Measurements from ENCODE around the gene RFX4. TPM values are rescaled to one million over a fixed set of nuclear protein-coding genes. Genes with fewer than 3 reads are reported as not detected.

The RFX4 gene
- total and polyA plus RNA-seq, 2 experiments from 2014 or later = not detected

DNA sequence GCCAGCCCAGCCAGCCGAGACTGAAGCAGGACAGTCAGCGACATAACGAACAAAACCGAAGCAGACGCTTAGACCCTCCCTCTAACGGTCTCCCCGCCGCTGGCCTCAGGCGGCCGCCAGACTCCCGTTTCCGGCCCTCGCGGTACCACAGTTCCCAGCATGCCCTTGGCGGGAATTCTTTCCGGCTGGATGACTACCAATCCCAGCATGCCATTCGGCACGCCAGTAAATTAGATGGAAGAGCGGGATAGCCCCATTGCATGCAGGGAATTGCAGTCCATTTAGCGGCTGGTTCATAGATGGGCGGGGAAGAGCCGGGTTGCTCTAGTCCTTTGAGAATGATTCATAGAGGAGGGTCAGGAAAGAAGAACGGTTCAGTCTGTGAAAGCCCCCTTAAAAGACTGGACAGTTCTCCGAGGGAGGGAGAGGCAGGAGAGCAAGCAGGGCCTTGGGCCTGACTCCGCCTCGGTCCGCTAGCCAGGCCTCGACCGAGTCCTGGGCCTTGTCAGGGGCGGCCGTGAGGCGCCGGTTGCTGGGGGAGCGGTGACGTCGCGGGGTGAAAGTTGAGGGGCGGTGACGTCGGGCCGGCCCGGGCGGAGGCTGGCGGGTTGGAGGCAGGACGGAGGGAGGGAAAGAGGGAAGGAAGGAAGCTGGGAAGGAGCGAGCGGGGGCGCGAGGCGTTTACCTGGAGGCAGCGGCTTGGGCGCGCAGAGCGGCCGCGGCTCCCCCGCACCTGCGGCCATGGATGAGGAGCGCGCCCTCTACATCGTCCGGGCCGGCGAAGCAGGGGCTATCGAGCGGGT, 191.4 kb downstream of the RFX4 start, which contains the start of gene RIC8B:
Gene RIC8B (plus strand): TSS at position 678 of the 803 bp plus-strand sequence. CDS start 64 bp downstream, at position 742.
- peak within 1 kb of the TSS; percentile 91 for H3K27ac ChIP-seq
- no peaks in the 10 kb centered on the region for H3K9me3 ChIP-seq (ENCODE audit: low read depth)
- TF ChIP-seq, protein P1, sequence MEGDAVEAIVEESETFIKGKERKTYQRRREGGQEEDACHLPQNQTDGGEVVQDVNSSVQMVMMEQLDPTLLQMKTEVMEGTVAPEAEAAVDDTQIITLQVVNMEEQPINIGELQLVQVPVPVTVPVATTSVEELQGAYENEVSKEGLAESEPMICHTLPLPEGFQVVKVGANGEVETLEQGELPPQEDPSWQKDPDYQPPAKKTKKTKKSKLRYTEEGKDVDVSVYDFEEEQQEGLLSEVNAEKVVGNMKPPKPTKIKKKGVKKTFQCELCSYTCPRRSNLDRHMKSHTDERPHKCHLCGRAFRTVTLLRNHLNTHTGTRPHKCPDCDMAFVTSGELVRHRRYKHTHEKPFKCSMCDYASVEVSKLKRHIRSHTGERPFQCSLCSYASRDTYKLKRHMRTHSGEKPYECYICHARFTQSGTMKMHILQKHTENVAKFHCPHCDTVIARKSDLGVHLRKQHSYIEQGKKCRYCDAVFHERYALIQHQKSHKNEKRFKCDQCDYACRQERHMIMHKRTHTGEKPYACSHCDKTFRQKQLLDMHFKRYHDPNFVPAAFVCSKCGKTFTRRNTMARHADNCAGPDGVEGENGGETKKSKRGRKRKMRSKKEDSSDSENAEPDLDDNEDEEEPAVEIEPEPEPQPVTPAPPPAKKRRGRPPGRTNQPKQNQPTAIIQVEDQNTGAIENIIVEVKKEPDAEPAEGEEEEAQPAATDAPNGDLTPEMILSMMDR (IDR thresholded peaks at IDR 0.05; ENCODE audit: low read depth, low read length) = no peak
- peaks cover 16% of the 10 kb centered on the region for H3K4me1 ChIP-seq (ENCODE audit: low read depth)
- no peaks in the 10 kb centered on the region for H3K27me3 ChIP-seq
- H3K36me3 ChIP-seq = no peaks in the 10 kb centered on the region
- peak; percentile 98 to 99 for DNase-seq (ENCODE audit: low read depth in 1 of 2, low spot score in 1 of 2)
- H3K4me3 ChIP-seq = peak within 1 kb of the TSS; percentile 76

- TF ChIP-seq, protein P1 (IDR thresholded peaks at IDR 0.05; ENCODE audit: low read depth, low read length) = no peak
- peak overlapping the region; percentile 91 for H3K27ac ChIP-seq
- H3K4me1 ChIP-seq (ENCODE audit: low read depth) = peaks cover 21% of the 10 kb centered on the region
Observed at GRCh38 chr12:106774808-106775524, 192.2 kb downstream of the RFX4 start.

DNA sequence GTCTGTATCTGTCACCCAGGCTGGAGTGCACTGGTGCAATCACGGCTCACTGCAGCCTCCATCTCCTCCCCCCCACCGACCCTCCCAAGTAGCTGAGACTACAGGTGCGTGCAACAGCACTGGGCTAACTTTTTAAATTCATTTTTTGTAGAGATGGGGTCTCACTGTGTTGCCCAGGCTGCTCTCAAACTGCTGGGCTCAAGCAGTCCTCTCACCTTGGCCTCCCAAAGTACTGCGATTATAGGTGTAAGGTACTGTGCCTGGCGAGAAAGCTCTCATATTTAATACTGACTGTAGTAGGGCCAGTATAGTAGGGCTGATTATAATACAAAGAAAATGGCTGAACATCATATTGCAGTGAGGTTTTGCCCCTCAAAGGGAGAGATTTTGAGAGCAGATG, 194.1 kb downstream of the RFX4 start:
- Histone ChIP-seq H3K9me3 (ENCODE audit: low read depth) (no peaks in the 10 kb centered on the region), H3K4me3 (no peak overlapping the region), H3K36me3 (no peaks in the 10 kb centered on the region), H3K4me1 (ENCODE audit: low read depth) (peaks cover 18% of the 10 kb centered on the region), H3K27me3 (no peaks in the 10 kb centered on the region), H3K27ac (no peak overlapping the region)
- TF ChIP-seq, protein P1 (IDR thresholded peaks at IDR 0.05; ENCODE audit: low read depth, low read length) = no peak
- no peak for DNase-seq (ENCODE audit: low read depth in 1 of 2, low spot score in 1 of 2)

More at GRCh38 chr12:106774808-106775524, 192.2 kb downstream of the RFX4 start:
- Histone ChIP-seq H3K9me3 (ENCODE audit: low read depth) (no peaks in the 10 kb centered on the region), H3K27me3 (no peaks in the 10 kb centered on the region), H3K36me3 (no peaks in the 10 kb centered on the region), H3K4me3 (peak overlapping the region; percentile 76)
- no peak for DNase-seq (ENCODE audit: low read depth in 1 of 2, low spot score in 1 of 2)

DNA sequence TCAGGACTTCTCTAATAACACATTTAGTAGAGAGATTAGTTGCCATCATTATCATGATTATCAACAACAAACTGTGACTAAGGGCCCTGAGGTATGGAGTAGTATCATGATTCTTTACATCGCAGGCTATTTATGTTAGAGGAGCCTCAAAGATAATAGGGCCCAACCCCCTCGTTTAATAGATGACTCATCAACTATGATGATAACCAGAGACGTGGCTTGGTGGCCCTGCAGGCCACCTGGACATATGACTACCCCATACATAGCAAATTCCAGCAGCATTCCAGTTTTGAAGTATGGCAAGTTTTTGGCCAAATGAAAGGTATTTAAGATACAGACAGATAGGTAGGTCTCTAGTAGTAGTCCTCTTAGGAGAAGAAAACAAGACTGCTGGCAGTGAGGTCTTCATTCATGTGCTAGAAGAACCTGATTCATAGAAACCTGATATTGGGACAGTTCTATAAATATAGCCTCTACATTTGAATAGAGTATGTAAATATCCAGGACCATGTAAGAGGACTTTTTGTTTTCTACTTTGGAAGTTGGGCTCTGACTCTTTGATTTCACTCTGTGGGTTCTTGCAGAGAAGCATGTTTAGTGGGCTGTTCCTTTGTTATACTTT, 197.3 kb downstream of the RFX4 start:
- Histone ChIP-seq H3K4me1 (ENCODE audit: low read depth) (peaks cover 17% of the 10 kb centered on the region), H3K27me3 (no peaks in the 10 kb centered on the region), H3K27ac (no peak overlapping the region), H3K9me3 (ENCODE audit: low read depth) (no peaks in the 10 kb centered on the region), H3K4me3 (no peak overlapping the region), H3K36me3 (no peaks in the 10 kb centered on the region)
- DNase-seq (ENCODE audit: low read depth in 1 of 2, low spot score in 1 of 2) = no peak
- TF ChIP-seq, protein P1 (IDR thresholded peaks at IDR 0.05; ENCODE audit: low read depth, low read length) = no peak

- H3K4me1 ChIP-seq (ENCODE audit: low read depth) = peaks cover 15% of the 10 kb centered on the region
- no peak overlapping the region for H3K27ac ChIP-seq
- no peaks in the 10 kb centered on the region for H3K27me3 ChIP-seq
- TF ChIP-seq, protein P1 (IDR thresholded peaks at IDR 0.05; ENCODE audit: low read depth, low read length) = no peak
- no peak overlapping the region for H3K4me3 ChIP-seq
- H3K36me3 ChIP-seq = peaks cover 2% of the 10 kb centered on the region
- no peak for DNase-seq (ENCODE audit: low read depth in 1 of 2, low spot score in 1 of 2)
- no peaks in the 10 kb centered on the region for H3K9me3 ChIP-seq (ENCODE audit: low read depth)
Observed at GRCh38 chr12:106782619-106783018, 199.8 kb downstream of the RFX4 start.
